HG03469 (cell line): ENCODE results near the gene RGPD6.
A peak's percentile ranks its signal among the peaks of the same experiment; 100 is the strongest.
"Not testable (repeated sequence)": the region's sequence is repeated elsewhere in the genome, so short reads cannot be mapped to it uniquely, and the experiment has no call there.

Experiments used
- ATAC-seq: cut with Tn5 transposase; IDR thresholded peaks from one replicate; pipeline ENCODE4 v1.9.1; 2021; ENCODE audit warnings: mild to moderate bottlenecking, moderate library complexity, moderate number of reproducible peaks; ENCODE audit not compliant: unreplicated experiment

The RGPD6 gene

GRCh38 chr2:110482697-110483096 is 94.3 kb downstream of the RGPD6 start:
- ATAC-seq = not testable (repeated sequence)

DNA sequence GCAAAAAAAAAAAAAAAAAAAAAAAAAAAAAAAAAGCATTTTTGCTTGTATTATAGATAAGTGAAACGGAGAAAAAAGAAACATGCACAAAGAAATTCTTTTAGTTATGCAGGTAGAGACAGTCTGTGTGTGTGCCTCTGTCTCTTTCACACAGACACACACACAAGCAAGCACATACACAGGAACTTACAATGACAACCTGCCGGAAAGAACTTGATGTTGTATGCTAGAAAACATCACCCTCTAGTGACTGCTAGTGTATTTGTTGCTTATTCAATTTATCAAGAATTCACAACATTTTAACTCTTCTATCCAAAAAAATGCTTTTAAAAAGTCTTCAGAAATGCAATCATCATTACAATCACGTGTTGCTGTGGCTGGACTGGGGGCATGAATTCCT is 95.8 kb downstream of the RGPD6 start:
- ATAC-seq = not testable (repeated sequence)

DNA sequence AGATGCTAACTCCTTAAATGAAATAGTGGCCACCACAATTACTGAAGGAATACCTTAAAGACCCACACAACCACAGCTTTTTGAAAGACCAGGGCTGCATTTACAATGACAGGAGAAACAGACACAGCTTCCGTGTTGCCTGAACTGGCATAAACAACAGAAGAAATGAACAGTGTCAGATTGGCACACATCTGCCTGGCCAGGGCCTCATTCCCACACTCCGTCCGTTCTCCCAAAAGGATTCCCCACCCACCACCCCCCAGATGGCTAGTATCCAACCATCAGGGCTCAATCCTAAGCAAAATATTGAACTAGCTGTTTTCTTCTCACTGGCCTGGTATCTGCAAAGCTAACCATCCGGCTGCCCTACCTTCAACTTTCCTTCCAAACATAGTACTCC is 96.9 kb downstream of the RGPD6 start:
- not testable (repeated sequence) for ATAC-seq

DNA sequence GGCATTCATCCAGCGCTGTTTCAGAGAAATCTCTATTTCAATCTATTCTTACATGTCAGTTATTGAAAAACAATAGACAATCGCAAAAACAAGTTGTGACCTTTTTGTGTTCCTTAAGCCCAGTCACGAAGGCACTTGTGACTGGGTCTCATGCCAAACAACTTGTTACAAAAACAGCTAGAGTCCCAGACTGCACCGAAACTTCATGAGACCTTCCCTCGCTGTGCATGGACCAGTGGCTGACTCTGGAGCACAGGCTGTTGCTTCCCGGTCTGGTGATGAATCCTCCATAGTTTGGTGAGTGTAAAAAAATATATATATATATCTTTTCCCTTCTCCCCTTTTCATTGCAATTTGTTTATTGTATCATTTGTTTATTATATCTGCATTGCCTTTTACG is 99.7 kb downstream of the RGPD6 start:
- not testable (repeated sequence) for ATAC-seq

- not testable (repeated sequence) for ATAC-seq
These were observed 100.1 kb downstream of the RGPD6 start for GRCh38 chr2:110476952-110477351.

DNA sequence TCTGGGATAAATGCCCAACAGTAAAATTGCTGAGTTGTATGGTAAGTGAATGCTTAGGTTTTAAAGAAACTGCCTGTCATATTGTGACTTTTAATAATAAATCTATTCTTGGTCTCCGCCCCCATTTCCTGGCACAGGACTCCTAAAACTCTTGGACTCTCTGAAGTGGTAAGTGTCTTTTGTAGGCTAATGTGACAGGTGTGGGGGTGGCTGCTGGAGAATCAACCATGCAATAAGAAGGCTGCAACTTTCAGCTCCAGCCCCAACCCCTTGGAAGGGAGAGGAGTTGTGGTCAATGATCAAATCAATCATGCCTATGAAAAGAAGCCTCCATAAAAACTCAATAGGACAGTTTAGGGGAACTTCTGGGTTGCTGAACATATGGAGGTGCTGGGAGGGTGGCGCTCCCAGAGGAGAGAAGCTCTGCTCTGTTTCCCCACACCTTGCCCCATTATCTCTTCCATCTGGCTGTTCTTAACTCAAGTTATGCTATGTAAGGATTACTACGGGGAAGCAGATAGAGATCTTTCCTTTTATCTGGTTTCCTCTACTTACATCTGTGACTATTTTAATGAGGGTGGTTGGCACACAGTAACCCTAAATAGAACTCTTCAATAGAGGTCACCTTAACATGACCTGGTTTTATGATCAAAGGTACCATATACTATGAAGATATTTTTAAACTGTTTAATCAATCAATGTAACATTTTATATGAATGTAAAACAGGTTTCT is 101.2 kb downstream of the RGPD6 start:
- ATAC-seq = not testable (repeated sequence)

DNA sequence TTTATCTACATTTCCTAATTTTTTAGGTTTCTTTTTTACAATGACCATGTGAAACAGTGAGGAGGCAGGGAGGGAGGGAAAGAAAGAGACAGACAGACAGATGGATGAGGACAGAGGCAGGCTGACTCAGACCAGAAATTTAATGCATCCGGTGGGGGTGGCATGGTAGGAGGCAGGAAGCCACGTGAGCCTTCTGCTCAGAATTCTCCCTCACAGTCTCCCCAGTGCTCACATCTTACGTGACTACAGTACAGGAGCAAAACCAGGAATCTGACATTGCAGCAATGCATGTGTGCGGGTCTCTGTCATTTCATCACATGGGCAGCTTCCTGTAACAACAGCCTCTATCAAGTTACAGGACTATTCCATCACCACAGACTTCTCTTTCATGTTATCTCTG is 102.1 kb downstream of the RGPD6 start:
- peak; percentile 95 for ATAC-seq

DNA sequence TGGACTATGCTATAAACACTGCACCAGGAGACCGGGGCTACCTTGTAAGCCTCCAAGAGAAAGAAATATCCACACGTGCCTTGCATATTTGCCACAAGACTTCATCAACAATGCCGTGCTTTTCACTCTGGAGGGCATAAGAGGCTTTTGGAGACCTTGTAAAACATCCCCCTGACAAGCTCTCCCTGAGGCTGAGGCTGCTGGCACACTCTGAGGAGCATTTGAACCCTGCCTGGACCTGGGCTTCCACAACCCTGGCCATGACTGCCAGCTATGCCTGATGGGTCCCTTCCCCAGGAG is 104.0 kb downstream of the RGPD6 start:
- not testable (repeated sequence) for ATAC-seq

GRCh38 chr2:110472171-110473058 is 104.6 kb downstream of the RGPD6 start, which contains the start of gene LIMS4:
Gene LIMS4 (minus strand): TSS chr2:110472816. CDS start chr2:110472778, 38 bp downstream.
- ATAC-seq = not testable (repeated sequence)

DNA sequence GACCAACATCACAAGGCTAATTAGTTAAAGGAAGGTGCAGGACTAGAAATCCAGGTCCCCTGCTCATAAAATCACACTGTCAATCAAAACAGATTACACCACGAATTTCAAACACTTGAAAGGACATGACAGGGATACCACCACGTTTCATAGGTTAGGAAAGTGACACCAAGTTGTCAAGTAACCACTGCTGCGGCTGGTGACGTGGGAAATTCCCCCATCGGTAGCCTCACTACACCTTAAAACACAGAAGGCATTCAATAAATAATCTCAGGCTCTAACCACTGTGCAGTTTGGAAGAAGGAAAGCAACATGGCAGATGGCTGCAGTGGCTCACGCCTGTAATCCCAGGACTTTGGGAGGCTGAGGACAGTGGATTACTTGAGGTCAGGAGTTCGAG is 108.1 kb downstream of the RGPD6 start:
- not testable (repeated sequence) for ATAC-seq

DNA sequence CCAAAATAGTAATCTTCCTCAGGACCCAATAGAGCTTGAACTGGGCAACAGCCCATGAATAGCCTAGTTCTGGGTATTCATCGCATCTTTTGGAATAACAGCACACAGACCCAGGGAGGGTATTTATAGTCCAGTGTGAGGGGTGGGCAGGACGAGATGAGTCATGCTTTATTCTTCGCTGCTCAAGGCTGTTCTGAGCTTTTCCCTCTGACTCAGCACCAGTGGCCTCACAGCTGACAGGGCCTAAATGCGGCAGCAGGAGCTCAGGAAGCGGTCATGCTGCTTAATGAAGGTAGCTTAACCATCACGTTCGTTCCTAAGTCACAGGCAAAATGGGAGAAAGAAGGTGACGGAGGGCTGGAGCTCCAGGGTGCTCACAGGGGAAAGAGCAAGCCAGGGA is 111.7 kb downstream of the RGPD6 start:
- ATAC-seq = peak; percentile 92
